GM12875 (cell line): ENCODE measurements around the gene DNAJC4.

Experiments used
- H3K4me3 ChIP-seq: one replicate; pipeline ENCODE4 v1.5.1; 2011; ENCODE audit warnings: low read depth, low read length, control low read depth
- TF ChIP-seq, protein P1 (sequence below): IDR thresholded peaks from 2 replicates; pipeline ENCODE4 v1.5.1; 2011; ENCODE audit warnings: low read depth, mild to moderate bottlenecking, control low read depth, inconsistent platforms, low read length, moderate library complexity, borderline replicate concordance; ENCODE audit not compliant: insufficient read depth

Gene DNAJC4

DNA sequence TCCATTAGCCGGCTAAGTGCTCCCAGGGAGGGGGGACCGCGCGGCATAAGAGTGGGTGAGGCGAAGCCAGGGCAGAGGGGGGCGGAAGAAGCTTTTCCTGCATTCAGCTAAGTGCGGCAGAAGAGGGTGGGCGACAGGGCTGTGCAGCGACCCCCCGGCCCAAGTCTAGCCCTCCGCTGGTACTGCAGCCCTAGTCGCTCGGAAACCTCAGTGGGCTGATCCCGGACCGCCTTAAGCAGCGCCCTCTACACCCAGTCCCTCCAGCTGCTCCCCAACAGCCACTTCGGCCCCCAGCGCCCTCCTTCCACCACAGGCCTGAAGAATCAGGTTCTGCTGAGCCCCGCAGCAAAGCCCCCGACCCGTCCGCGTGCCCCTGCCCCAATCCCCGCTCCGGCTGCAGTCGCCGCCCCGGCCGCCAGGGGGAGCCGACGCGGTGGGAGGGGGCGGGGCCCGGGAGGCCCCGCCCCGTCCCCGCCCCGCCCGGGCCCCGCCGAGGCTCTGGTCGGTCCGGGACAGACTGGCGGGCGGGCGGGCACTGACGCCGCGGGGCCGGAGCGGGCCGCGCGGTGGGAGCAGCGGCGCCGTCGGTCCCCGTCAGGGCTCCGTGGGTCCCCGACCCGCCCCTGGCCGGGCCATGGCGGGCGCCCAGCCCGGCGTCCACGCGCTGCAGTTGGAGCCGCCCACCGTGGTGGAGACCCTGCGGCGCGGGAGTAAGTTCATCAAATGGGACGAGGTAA is 20.8 kb downstream of the DNAJC4 start, which contains the start of gene PLCB3:
Gene PLCB3, plus strand, starts transcription at position 515 of the 737 bp plus-strand sequence. Its CDS starts 120 bp downstream, at position 635.
- TF ChIP-seq, protein P1, sequence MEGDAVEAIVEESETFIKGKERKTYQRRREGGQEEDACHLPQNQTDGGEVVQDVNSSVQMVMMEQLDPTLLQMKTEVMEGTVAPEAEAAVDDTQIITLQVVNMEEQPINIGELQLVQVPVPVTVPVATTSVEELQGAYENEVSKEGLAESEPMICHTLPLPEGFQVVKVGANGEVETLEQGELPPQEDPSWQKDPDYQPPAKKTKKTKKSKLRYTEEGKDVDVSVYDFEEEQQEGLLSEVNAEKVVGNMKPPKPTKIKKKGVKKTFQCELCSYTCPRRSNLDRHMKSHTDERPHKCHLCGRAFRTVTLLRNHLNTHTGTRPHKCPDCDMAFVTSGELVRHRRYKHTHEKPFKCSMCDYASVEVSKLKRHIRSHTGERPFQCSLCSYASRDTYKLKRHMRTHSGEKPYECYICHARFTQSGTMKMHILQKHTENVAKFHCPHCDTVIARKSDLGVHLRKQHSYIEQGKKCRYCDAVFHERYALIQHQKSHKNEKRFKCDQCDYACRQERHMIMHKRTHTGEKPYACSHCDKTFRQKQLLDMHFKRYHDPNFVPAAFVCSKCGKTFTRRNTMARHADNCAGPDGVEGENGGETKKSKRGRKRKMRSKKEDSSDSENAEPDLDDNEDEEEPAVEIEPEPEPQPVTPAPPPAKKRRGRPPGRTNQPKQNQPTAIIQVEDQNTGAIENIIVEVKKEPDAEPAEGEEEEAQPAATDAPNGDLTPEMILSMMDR: peak; percentile 79
- H3K4me3 ChIP-seq: peak within 1 kb of the TSS; percentile 77

DNA sequence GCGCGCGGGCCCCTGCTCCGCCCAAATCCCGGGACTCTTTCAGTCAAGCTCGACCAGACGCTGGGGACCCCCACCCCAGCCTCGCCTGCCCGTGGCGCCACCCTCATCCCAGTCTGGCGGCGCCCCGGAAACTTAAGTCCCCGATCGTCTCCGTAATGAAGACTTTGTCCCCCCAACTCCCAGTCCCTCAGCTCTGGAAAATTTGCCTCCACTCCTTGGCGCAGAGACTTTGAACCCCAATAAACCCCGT is 21.3 kb downstream of the DNAJC4 start:
- H3K4me3 ChIP-seq: peak overlapping the region; percentile 77
- TF ChIP-seq, protein P1: no peak

GRCh38 chr11:64252003-64252872 is 21.9 kb downstream of the DNAJC4 start:
- TF ChIP-seq, protein P1: peak; percentile 53
- H3K4me3 ChIP-seq: peak overlapping the region; percentile 77

DNA sequence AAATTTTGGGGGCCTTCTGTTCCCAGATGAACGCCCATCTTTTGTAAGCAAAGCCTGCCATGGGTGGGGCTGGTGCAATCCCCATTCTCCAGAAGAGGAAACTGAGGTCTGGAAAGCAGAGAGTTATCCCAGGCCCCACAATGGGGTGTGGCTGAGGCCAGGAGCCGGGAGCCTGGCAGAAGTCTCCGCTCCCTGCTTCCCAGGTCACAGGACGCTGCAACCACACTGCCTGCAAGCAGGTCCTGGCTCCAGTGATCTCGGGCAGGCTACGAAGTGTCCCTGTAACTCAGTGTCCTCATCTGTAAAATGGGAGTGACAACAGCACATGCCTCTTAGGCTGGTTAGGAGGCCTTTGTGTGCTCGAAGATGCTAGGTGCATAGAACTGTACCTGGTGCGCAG is 22.7 kb downstream of the DNAJC4 start:
- TF ChIP-seq, protein P1: no peak
- no peak overlapping the region for H3K4me3 ChIP-seq

- no peak overlapping the region for H3K4me3 ChIP-seq
- TF ChIP-seq, protein P1: no peak
Observed at GRCh38 chr11:64253481-64253880, 23.1 kb downstream of the DNAJC4 start.

GRCh38 chr11:64254326-64254725 is 24.0 kb downstream of the DNAJC4 start:
- no peak overlapping the region for H3K4me3 ChIP-seq
- TF ChIP-seq, protein P1: no peak
